SK-MEL-5 (cell line): Measurements from ENCODE around the gene NME9. TPM values are rescaled to one million over a fixed set of nuclear protein-coding genes. Genes with fewer than 3 reads are reported as not detected.

Source experiments
- DNase-seq: peaks from one replicate; pipeline ENCODE4 v3.0.0-alpha.2; 2016; ENCODE audit warnings: low read depth, low spot score
- in situ Hi-C: cut with HindIII; loops from 2 replicates; pipeline ENCODE4 v1.10.0; 2016; ENCODE audit warnings: low sequenced_read_pairs, high pct_unique_total_duplicates, low pct_unique_long_range_greater_than_20kb
- total RNA-seq: library from RNA; depleted of rRNA; stranded (reverse); fragments of >200 nt; shearing (Covaris generic); gene quantifications from 2 replicates; pipeline ENCODE4 v1.2.3, GENCODE V29; 2014

Gene NME9
- total RNA-seq, 1 experiment from 2014 or later: not detected

DNA sequence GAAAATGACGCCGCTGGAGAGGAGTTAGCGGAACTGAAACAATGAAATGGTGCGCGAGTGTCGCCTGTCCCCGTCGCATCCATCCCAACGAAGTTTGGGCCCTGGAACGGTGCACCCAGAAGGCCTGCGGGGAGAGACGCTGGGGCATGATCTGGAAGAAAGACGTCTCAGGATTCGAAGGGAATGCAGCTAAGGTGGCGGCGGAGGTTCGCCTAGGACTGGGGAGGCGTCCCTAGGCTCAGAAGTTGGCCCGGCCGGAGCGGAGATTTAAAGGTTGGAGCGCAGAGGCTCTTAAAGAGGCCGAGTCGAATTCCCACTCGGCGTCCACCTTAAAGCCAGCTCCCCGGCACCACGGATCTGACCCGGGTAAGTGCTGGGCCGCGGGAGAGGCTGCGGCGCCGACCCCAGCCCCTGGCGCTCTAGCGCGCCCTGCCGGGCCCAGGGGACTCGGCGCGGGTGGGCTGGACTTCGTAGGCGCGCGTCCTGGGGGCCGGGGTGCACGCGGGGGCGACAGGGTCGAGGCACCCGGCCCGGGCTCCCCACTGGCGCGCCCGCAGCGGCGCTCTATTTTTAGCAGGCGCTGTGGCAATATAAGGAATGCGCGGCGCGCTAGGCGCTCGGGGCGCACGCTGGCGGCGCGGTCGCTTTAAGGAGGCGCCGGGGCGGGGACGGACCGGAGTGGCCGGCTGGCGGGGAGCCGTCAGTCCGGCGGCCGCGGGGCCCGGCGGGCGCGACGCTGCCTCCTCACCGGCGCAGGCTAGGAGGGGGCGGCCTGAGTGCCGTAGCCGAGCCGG lies 18.5 kb upstream of the NME9 start, which contains the start of gene MRAS:
Gene MRAS (plus strand): TSS at position 620 of the 794 bp plus-strand sequence. CDS start 24,305 bp downstream, outside the sequence.
- in situ Hi-C loops: no loop called here

DNA sequence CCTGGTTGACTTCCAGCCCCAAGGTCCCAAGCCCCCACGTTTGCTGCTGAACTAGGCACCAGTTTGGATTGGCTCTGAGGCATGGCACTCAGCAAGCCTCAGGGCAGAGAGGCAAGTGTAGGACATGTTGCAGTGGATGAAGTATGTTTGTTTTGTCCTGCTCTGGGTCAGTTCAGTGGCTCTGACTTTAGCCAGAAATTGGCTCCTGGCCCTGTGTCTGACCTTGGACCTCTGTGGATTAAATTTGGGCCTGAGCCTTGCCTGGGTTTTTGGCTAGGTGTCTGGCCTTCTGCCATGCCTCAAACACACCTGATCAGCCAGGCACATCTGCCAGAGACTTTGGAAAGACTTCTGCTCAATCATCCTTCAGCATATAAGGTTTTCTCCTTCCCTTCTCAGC lies 15.1 kb upstream of the NME9 start:
- no peak for DNase-seq
- in situ Hi-C loops: no loop called here

More for the DNA sequence above, 18.5 kb upstream of the NME9 start, which contains the start of gene MRAS:
- DNase-seq: peak; percentile 72

DNA sequence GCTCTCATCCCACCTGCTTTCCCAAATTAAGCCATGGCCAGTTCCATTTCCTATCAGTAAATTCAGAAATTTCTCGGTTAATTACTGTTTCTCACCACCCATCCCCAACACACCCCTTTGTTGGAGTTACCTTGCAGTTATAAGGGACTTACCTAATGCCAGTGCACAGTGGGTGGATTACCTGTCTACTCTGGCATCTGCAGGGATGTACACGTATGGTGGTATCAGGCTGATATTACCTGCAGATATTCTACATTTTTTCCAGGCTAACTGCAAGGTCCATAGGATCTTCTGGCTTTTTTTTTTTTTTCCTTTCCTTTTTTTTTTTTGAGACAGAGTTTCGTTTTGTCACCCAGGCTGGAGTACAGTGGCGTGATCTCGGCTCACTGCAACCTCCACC lies 10.9 kb upstream of the NME9 start:
- in situ Hi-C loops: no loop called here
- no peak for DNase-seq

DNA sequence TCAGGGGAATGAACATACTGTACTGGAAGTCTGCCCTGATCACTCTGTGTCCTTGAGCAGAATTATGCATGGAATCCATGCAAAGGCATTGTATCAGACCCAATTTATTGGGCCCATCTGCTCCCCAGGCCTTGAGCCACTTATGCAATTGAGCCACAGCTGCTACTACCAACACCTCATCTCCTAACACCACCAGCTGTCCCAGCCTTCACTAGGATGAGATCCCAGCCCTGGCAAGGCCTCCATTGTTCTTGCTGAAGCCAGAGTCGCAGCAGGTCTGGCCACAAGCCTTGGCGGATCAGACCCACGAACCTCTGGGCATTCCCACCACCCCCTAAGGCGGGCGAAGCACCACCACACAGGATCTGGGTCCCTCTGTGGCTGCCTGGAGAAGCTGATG lies 9.2 kb upstream of the NME9 start:
- no peak for DNase-seq
- in situ Hi-C loops: no loop called here

DNA sequence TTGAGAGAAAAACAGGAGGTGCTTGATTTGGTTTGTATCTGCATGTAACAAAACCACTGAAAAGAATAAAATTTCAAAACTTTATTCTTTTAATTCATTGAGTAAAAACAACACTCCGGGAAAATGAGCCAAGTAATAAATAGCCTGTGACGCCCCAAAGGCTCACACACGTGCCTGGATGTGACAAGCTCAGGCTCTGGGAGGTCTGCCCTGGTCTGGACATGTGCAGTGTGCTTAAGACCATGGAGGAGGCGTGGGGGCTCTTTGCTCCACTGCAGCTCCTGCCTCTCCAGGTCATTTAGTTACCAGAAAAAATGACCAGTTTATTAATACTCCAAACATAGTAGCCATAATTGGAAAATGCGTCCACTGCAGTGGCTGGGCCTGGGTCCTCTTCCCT lies 8.6 kb upstream of the NME9 start:
- no peak for DNase-seq
- in situ Hi-C loops: no loop called here

DNA sequence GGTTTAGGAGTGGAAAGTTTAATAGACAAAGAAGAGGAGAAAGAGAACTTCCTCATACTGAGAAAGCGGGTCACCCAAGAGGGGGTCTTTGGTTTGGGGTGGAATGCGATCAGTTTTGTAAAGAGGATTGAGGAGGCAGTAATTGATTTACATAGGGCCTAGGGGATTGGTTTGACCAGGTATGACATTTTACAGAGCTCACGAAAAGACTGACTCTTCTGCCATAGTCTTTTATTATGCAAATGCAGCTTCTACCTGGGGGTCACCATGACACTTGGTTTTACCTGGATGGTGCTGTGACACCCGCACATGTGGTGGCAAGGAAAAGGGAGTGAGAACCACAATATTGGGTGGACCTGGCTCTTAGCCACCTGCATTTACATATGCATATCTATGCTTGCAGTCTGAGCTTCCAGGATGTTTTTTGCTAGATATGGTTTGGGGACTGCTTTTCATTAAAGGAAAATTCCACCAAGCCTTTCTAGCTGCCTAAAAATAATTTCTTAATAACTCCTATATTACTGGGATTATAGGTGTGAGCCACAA lies 6.9 kb upstream of the NME9 start:
- DNase-seq: no peak
- in situ Hi-C loops: no loop called here

DNA sequence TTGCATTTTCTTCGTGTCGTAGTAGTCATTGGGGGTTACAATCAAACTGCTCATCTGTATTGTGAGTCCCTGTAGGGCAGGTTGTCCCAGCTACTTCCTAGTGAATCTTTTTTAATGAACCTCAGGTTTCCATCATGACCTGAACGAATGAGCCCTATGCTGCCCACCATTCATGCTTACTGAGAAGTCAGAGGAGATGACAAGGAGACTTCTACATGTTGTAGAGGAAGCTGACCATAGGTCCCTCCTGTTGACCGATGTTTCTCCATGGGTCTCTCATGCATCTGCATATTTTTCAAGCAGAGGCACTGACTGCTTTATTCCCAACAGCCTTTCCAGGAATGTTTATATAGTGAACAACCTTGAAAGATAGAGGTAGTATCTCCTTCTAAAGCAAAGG lies 5.0 kb upstream of the NME9 start:
- DNase-seq: no peak
- in situ Hi-C loops: no loop called here

DNA sequence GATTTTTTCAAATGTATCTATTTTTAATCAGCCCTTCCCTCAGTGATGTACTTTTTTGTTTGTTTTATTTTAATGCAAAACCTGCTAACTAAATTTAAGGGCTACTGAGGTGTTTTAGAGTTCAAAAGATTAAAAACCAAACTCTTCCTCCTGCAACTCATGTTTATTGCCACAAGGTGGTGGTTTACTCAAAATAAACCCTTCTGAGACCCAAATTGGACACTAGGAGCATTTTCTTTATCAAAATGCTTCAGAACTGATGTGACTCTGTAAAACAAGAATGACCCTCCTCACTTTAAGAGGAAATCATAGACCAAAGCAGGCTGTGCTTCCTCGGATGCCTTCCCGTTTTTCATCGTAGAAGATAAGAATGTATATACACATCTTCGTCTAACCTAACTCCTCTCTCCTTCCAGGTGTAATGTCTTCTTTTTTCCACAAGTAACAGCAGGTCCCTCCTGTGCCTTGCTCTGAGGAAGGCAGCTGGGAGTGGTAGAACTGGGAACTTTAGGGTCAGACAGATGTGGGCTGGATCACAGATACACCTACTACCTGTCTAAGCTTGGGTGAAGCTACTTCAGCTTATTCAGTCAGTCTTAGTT lies 2.9 kb upstream of the NME9 start:
- in situ Hi-C loops: no loop called here

DNA sequence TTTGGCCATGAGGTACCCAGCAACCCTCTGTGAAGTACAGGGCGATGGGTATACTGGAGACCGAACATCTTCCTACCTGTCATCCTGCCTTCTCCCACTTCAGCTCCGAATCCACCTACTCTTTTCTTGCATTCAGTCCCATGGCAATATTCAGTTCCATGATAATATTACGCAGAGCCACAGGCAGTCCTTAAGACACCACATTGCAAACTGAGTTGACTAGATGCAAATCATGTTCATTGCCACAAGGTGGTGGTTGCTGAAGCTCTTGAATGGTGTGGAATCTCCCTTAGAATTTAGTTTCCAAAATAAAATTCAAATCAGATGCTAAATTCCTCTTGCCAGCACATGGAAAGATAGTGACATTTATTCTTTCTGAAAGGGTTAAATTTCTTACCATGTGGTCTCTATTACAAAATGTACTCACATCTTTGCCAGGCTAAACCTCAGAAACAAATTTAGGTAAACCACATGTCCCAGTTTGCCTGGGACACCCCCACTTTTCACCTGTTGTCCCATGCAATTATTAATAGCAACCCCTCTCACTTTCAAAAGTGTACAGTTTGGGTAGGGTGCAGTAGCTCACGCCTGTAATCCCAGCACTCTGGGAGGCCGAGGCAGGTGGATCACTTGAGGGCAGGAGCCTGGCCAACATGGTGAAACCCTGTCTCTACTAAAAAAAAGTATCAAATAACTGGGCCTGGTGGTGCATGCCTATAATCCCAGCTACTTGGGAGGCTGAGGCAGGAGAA lies 1.7 kb upstream of the NME9 start:
- in situ Hi-C loops: no loop called here
- DNase-seq: peak; percentile 25

More for the DNA sequence above, 2.9 kb upstream of the NME9 start:
- peak; percentile 64 for DNase-seq

DNA sequence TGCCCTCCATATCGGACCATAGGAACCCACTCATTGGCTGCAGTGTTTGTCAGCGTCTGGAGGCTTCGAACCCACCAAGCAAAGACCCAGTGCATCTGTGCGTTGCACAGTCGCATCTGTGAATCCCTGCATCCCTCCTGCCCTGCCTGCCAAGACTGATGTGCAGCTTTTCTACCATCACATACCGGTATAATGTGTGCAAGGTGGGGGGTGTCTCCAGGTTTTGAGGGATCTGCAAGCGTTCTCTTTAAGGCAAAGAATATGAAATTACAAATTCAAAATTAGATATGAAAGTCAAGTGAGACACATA lies 288 bp upstream of the NME9 start:
- in situ Hi-C loops: no loop called here
- DNase-seq: no peak

DNA sequence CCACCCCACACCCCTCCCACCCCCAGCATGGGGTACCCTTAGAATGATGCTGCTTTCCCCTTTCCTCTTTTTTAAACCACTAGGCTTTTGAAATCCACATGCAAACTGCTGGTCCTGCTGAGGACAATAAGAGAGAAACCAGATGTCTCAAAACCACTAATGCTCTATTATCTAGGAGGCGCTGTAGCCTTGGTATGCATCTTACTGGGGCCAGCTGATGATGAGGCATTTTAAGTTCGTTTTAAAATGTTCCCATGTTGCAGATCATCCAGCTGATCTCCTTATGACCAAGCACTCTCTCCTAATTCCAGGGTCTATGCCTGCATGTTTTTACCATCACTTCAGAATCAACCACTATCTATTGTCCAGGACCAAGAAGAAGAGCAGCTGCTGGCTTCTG lies 1.3 kb downstream of the NME9 start:
- peak; percentile 37 for DNase-seq
- in situ Hi-C loops: no loop called here

DNA sequence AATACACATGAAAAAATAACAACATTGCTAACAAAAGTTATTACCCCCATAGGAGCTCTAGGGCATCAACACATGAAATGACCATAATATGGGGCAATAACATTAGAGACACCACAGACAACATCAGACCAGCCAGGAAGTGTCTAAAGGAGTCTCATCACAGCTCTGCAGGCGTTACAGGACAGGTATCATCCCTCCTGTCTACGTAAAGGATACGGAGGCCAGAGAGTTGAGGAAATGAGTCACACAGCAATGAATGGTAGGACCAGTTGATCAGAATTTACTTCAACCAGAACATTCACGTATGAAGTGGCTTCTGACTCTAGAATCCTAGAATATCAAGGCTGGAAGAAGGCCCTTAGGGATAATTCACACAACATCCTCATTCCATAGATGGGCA lies 1.8 kb downstream of the NME9 start:
- no peak for DNase-seq
- in situ Hi-C loops: no loop called here

DNA sequence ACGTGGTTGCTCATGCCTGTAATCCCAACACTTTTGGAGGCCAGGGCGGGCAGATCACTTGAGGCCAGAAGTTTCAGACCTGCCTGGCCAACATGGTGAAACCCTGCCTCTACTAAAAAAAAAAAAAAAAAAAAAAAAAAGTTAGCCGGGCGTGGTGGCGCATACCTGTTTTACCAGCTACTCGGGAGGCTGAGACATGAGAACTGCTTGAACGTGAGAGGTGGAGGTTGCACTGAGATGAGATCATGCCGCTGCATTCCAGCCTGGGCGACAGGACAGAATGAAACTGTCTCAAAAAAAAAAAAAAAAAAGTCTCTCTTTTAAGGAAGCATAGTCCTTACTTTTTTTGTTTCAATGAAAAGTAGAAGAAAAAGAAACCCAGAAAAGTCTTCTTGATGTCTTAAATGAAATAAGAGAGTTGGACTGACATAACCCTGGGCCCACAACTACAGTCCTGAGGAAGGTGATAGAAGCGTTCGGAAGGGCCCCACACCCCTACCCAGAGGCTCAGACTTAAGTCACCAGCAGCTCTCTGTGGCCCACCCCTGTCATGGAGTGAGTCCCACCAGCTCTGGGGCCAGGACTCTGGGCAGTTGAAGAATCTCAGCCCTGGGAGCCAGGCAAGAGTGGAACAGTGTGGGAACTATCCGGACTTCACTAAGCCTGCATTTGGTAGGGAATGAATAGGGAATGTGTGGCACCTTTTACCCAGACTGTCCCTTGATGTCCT lies 2.6 kb downstream of the NME9 start:
- no peak for DNase-seq
- in situ Hi-C loops: no loop called here

DNA sequence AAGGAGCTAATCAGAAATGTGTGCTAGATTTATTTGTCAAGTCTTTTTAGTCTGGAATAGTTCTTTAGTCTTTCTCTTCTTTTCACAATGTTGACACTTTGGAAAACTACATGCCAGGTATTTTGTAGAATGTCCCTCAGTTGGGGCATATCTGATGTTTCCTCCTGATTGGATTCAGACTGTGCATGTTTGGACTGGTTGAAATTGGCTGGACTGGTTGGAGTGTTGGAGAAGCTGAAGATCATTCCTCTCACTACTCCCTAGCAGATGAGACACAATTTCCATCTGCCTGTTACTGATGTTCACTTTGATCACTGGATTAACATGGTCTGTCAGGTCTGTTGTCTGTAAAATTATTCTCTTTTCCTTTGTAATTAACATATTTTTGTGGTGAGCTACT lies 3.7 kb downstream of the NME9 start:
- in situ Hi-C loops: no loop called here
- no peak for DNase-seq

DNA sequence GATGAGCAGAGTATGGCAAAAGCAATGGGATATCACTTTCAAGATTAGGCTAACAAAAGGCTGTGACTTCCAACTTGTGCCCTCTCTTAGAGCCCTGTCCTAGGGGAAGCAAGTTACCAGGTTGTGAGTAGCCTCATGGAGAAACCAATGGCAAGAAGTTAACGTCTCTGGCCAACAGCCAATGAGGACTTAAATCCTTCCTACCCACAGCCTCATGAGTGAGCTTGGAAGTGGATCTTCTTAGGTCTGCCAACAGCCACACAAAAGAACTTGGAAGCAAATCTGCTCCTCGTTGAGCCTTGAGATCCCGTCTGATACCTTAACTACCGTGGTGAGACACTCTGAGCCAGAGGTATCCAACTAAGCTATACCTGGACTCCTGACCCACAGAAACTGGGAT lies 5.7 kb downstream of the NME9 start:
- in situ Hi-C loops: no loop called here

DNA sequence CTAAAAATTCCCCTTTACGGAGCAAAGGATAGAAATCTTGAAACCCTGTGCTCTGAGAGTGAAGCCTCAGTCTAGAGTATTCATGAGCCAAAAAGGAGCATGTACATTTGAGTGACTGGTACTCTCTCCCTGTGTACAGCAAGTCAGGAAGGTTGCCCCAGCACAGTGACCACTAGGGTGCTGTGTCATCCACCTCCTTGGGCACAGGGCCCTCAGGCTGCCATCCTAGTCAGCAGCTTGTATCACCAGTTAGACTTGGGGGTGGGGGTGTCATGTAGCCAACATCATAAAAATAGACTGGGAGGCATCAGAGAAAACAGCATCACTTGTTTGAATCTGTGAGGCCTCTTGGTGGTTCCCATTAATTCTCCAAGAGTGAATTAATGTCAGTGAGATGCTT lies 12.0 kb downstream of the NME9 start:
- DNase-seq: no peak
- in situ Hi-C loops: no loop called here

More for the DNA sequence above, 5.7 kb downstream of the NME9 start:
- no peak for DNase-seq

DNA sequence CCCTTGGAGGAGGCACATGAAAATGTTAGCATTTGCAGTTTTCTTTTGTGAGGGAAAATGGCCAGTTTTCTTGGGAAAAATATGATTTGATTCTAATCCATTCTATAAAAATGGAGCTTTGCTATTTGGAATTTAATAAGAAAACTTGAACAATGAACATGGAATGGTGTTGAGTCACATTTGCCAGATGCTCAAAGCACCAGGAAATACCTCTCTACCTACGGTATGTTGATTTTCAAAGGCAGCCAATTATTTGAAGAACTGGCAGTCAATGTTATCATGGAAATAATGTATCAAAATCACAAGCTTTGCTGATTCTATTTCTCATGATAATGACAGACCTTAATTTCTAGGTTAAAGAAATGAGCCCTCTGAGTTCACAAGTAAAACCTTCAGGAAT lies 14.9 kb downstream of the NME9 start:
- DNase-seq: no peak
- in situ Hi-C loops: no loop called here

DNA sequence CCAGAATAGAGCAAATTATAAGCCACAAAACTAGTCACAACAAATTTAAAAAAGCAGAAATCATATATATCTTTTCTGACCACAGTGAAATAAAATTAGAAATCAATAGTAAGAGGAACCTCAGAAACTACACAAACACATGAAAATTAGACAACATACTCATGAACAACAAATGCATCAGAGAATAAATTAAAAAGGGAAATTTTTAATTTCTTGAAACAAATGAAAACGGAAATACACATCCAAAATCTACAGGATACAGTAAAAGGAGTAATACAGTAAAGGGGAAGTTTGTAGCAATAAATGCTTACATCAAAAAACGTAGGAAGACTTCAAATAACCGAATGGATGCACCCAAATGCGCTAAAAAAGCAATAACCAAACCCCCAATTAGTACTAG lies 19.2 kb downstream of the NME9 start:
- in situ Hi-C loops: no loop called here
- no peak for DNase-seq
